Inflammatory macrophage (primary cell): ENCODE data around the gene FOXC2.

Source experiments
- DNase-seq, 2 donors: peaks; one replicate each; pipeline ENCODE4 v3.0.0-alpha.2; 2020 to 2022

FOXC2 gene

DNA sequence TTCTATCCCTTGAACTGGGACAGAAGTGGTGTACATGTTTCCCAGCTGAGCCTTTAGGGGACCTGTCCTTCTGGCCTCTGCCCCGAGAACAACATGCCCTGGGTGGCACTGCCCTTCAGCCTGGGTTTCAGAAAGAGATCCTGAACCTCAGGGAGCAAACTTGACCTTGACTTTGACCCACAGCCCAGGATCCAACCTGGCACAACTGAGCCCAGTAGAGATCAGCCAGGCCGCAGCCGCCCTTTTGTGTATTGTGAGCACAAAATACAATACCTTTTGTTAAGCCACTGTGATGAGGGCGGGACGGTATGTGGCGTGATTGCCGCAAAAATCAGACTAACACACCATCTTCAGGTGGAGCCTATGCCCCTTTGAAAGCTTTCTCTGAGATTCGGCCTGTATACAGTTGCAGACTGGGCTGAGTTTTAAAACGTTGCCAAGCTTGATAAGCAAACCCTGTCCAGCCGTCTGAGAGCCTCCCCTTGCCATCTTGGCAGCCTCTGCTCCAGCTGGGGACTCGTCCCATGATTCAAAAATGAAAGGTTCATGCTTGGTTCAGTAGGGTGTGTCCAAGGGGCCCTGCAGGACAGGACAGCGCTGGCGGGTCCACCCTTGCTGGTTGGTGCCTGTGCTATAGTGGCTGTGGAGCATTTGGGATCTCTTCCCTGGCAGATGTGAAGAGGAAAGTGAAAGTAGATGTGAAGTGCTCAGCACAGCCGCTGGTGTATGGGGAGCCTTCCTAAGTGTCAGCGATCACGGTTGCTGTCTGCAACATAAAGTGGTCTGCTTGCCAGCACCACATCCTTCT is 52.0 kb downstream of the FOXC2 start:
- DNase-seq, result no peak
